HuH-7.5 (cell line): Measurements from ENCODE around the gene TAB2.

Source experiments
- DNase-seq: peaks from one replicate; pipeline ENCODE4 v3.0.0; 2011; ENCODE audit warnings: low spot score

The TAB2 gene

GRCh38 chr6:149317644-149318571, at the start of gene TAB2:
TSS of gene TAB2 (plus strand) at chr6:149317712. CDS start at chr6:149369998, 52,286 bp downstream.
- DNase-seq = peak; percentile 42

GRCh38 chr6:149268146-149268545, 49.4 kb upstream of the TAB2 start:
- DNase-seq = no peak

GRCh38 chr6:149268768-149269167, 48.7 kb upstream of the TAB2 start:
- DNase-seq = no peak

GRCh38 chr6:149270616-149271015, 46.9 kb upstream of the TAB2 start:
- no peak for DNase-seq

- DNase-seq = no peak
Observed at GRCh38 chr6:149271348-149272340, 45.9 kb upstream of the TAB2 start.

- no peak for DNase-seq
Observed at GRCh38 chr6:149273318-149273717, 44.2 kb upstream of the TAB2 start.

GRCh38 chr6:149275621-149276020, 41.9 kb upstream of the TAB2 start:
- no peak for DNase-seq

- DNase-seq = no peak
Observed at GRCh38 chr6:149277621-149278020, 39.9 kb upstream of the TAB2 start.

- no peak for DNase-seq
Observed at GRCh38 chr6:149278997-149279396, 38.5 kb upstream of the TAB2 start.

- no peak for DNase-seq
Observed at GRCh38 chr6:149284904-149285303, 32.6 kb upstream of the TAB2 start.

- no peak for DNase-seq
Observed at GRCh38 chr6:149285626-149286025, 31.9 kb upstream of the TAB2 start.

GRCh38 chr6:149286905-149287304, 30.6 kb upstream of the TAB2 start:
- DNase-seq = no peak

- DNase-seq = no peak
Observed at GRCh38 chr6:149289192-149289781, 28.2 kb upstream of the TAB2 start.

- DNase-seq = no peak
Observed at GRCh38 chr6:149289966-149290365, 27.5 kb upstream of the TAB2 start.

- no peak for DNase-seq
Observed at GRCh38 chr6:149293244-149293643, 24.3 kb upstream of the TAB2 start.

GRCh38 chr6:149300563-149300962, 16.9 kb upstream of the TAB2 start:
- no peak for DNase-seq

GRCh38 chr6:149302723-149303122, 14.8 kb upstream of the TAB2 start:
- no peak for DNase-seq

- no peak for DNase-seq
Observed at GRCh38 chr6:149303468-149303867, 14.0 kb upstream of the TAB2 start.

- DNase-seq = no peak
Observed at GRCh38 chr6:149305372-149305771, 12.1 kb upstream of the TAB2 start.

- DNase-seq = no peak
Observed at GRCh38 chr6:149306967-149307366, 10.5 kb upstream of the TAB2 start.

GRCh38 chr6:149311293-149311692, 6.2 kb upstream of the TAB2 start:
- no peak for DNase-seq

- DNase-seq = no peak
Observed at GRCh38 chr6:149311766-149312165, 5.7 kb upstream of the TAB2 start.
